Hematopoietic multipotent progenitor cell (in vitro differentiated cells): ENCODE results near the gene VENTX. TPM values are rescaled to one million over a fixed set of nuclear protein-coding genes. Genes with fewer than 3 reads are reported as not detected.

Experiments used
- DNase-seq, 3 donors: peaks; one replicate each; pipeline ENCODE4 v3.0.0-alpha.2; 2011 to 2015; ENCODE audit warnings: low read depth in 2 of 3, low spot score in 2 of 3
- total RNA-seq: library from RNA; depleted of rRNA; stranded (reverse); fragments of >200 nt; gene quantifications from one replicate; pipeline ENCODE4 v1.2.3, GENCODE V29; 2012

Gene VENTX
- total RNA-seq, 1 donor = 0.27 TPM

GRCh38 chr10:133282846-133283390 lies 45.3 kb downstream of the VENTX start:
- DNase-seq = no peak

- DNase-seq = no peak
These were observed 46.3 kb downstream of the VENTX start for GRCh38 chr10:133283931-133284330.

- DNase-seq = no peak
These were observed 47.6 kb downstream of the VENTX start for GRCh38 chr10:133285217-133285616.

GRCh38 chr10:133286366-133286765 lies 48.7 kb downstream of the VENTX start:
- no peak for DNase-seq

GRCh38 chr10:133287832-133288500 lies 50.3 kb downstream of the VENTX start:
- no peak for DNase-seq

- DNase-seq = no peak
These were observed 52.1 kb downstream of the VENTX start for GRCh38 chr10:133289761-133290160.

Other genes starting within 250 kb of the VENTX start
- not detected for gene ADGRA1, start 149.9 kb upstream of the VENTX start, total RNA-seq
- under 0.01 TPM for gene KNDC1, start 77.6 kb upstream of the VENTX start, total RNA-seq
- under 0.01 TPM for gene UTF1, start 7.6 kb upstream of the VENTX start, total RNA-seq
- 146 TPM for gene ADAM8, start 39.0 kb downstream of the VENTX start, total RNA-seq
- 73.2 TPM for gene TUBGCP2, start 71.0 kb downstream of the VENTX start, total RNA-seq
- gene ZNF511, start 71.1 kb downstream of the VENTX start, total RNA-seq = 19.4 TPM
- not detected for gene CALY, start 99.0 kb downstream of the VENTX start, total RNA-seq
- not detected for gene PRAP1, start 109.5 kb downstream of the VENTX start, total RNA-seq
- 18.6 TPM for gene FUOM, start 120.2 kb downstream of the VENTX start, total RNA-seq
- 30.7 TPM for gene ECHS1, start 135.5 kb downstream of the VENTX start, total RNA-seq
- 16.7 TPM for gene PAOX, start 141.4 kb downstream of the VENTX start, total RNA-seq
- gene MTG1, start 156.3 kb downstream of the VENTX start, total RNA-seq = 35.8 TPM
- gene SPRN, start 186.8 kb downstream of the VENTX start, total RNA-seq = under 0.01 TPM
- 3.2 TPM for gene SCART1, start 216.1 kb downstream of the VENTX start, total RNA-seq